ENCODE data around the gene TRMT6. TPM values are rescaled to one million over a fixed set of nuclear protein-coding genes. Genes with fewer than 3 reads are reported as not detected.

Gene TRMT6
- total and polyA plus RNA-seq, 10 of the 15 experiments (the other 5 are each of a cell fraction or from before 2014, with no cell fraction given) = 18.2 to 35.5 (median 22.6) TPM

DNA sequence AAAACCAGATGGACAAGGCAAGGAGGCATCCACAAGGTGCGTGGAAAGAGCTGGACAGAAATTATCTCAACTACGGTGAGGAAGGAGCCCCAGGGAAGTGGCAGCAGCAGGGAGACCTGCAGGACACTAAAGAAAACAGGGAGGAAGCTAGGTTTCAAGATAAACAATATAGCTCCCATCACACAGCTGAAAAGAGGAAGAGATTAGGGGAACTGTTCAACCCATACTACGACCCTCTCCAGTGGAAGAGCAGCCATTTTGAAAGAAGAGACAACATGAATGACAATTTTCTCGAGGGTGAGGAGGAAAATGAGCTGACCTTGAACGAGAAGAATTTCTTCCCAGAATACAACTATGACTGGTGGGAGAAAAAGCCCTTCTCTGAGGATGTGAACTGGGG lies 26.8 kb downstream of the TRMT6 start (continued):
- TF ChIP-seq, protein P1, sequence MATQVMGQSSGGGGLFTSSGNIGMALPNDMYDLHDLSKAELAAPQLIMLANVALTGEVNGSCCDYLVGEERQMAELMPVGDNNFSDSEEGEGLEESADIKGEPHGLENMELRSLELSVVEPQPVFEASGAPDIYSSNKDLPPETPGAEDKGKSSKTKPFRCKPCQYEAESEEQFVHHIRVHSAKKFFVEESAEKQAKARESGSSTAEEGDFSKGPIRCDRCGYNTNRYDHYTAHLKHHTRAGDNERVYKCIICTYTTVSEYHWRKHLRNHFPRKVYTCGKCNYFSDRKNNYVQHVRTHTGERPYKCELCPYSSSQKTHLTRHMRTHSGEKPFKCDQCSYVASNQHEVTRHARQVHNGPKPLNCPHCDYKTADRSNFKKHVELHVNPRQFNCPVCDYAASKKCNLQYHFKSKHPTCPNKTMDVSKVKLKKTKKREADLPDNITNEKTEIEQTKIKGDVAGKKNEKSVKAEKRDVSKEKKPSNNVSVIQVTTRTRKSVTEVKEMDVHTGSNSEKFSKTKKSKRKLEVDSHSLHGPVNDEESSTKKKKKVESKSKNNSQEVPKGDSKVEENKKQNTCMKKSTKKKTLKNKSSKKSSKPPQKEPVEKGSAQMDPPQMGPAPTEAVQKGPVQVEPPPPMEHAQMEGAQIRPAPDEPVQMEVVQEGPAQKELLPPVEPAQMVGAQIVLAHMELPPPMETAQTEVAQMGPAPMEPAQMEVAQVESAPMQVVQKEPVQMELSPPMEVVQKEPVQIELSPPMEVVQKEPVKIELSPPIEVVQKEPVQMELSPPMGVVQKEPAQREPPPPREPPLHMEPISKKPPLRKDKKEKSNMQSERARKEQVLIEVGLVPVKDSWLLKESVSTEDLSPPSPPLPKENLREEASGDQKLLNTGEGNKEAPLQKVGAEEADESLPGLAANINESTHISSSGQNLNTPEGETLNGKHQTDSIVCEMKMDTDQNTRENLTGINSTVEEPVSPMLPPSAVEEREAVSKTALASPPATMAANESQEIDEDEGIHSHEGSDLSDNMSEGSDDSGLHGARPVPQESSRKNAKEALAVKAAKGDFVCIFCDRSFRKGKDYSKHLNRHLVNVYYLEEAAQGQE (IDR thresholded peaks at IDR 0.05; ENCODE audit: low read depth, low read length) = no peak
- TF ChIP-seq ZNF274 (IDR thresholded peaks at IDR 0.05; ENCODE audit: insufficient read depth, insufficient read length) (no peak), SREBF1 (IDR thresholded peaks at IDR 0.05; ENCODE audit: low read length) (no peak), IRF4 (IDR thresholded peaks at IDR 0.05; ENCODE audit: low read depth, low read length) (no peak), SUZ12 (IDR thresholded peaks at IDR 0.05; ENCODE audit: unreplicated experiment) (no peak), KAT2A (conservative IDR thresholded peaks at IDR 0.05; ENCODE audit: control insufficient read depth, low read depth, low read length) (no peak), RB1 (IDR thresholded peaks at IDR 0.05; ENCODE audit: borderline replicate concordance) (no peak), KLF5 (IDR thresholded peaks at IDR 0.05; ENCODE audit: partially characterized antibody) (no peak)
- TF ChIP-seq, protein P2, sequence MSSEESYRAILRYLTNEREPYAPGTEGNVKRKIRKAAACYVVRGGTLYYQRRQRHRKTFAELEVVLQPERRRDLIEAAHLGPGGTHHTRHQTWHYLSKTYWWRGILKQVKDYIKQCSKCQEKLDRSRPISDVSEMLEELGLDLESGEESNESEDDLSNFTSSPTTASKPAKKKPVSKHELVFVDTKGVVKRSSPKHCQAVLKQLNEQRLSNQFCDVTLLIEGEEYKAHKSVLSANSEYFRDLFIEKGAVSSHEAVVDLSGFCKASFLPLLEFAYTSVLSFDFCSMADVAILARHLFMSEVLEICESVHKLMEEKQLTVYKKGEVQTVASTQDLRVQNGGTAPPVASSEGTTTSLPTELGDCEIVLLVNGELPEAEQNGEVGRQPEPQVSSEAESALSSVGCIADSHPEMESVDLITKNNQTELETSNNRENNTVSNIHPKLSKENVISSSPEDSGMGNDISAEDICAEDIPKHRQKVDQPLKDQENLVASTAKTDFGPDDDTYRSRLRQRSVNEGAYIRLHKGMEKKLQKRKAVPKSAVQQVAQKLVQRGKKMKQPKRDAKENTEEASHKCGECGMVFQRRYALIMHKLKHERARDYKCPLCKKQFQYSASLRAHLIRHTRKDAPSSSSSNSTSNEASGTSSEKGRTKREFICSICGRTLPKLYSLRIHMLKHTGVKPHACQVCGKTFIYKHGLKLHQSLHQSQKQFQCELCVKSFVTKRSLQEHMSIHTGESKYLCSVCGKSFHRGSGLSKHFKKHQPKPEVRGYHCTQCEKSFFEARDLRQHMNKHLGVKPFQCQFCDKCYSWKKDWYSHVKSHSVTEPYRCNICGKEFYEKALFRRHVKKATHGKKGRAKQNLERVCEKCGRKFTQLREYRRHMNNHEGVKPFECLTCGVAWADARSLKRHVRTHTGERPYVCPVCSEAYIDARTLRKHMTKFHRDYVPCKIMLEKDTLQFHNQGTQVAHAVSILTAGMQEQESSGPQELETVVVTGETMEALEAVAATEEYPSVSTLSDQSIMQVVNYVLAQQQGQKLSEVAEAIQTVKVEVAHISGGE (CRISPR knock-in tag; IDR thresholded peaks at IDR 0.05) = no peak
- TF ChIP-seq, protein P3, sequence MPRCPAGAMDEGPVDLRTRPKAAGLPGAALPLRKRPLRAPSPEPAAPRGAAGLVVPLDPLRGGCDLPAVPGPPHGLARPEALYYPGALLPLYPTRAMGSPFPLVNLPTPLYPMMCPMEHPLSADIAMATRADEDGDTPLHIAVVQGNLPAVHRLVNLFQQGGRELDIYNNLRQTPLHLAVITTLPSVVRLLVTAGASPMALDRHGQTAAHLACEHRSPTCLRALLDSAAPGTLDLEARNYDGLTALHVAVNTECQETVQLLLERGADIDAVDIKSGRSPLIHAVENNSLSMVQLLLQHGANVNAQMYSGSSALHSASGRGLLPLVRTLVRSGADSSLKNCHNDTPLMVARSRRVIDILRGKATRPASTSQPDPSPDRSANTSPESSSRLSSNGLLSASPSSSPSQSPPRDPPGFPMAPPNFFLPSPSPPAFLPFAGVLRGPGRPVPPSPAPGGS (IDR thresholded peaks at IDR 0.05; ENCODE audit: borderline replicate concordance, insufficient read depth, low read depth, low read length, poor library complexity, severe bottlenecking) = no peak
- TF ChIP-seq, protein P4, sequence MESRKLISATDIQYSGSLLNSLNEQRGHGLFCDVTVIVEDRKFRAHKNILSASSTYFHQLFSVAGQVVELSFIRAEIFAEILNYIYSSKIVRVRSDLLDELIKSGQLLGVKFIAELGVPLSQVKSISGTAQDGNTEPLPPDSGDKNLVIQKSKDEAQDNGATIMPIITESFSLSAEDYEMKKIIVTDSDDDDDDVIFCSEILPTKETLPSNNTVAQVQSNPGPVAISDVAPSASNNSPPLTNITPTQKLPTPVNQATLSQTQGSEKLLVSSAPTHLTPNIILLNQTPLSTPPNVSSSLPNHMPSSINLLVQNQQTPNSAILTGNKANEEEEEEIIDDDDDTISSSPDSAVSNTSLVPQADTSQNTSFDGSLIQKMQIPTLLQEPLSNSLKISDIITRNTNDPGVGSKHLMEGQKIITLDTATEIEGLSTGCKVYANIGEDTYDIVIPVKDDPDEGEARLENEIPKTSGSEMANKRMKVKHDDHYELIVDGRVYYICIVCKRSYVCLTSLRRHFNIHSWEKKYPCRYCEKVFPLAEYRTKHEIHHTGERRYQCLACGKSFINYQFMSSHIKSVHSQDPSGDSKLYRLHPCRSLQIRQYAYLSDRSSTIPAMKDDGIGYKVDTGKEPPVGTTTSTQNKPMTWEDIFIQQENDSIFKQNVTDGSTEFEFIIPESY (IDR thresholded peaks at IDR 0.05) = no peak
- TF ChIP-seq, protein P5, sequence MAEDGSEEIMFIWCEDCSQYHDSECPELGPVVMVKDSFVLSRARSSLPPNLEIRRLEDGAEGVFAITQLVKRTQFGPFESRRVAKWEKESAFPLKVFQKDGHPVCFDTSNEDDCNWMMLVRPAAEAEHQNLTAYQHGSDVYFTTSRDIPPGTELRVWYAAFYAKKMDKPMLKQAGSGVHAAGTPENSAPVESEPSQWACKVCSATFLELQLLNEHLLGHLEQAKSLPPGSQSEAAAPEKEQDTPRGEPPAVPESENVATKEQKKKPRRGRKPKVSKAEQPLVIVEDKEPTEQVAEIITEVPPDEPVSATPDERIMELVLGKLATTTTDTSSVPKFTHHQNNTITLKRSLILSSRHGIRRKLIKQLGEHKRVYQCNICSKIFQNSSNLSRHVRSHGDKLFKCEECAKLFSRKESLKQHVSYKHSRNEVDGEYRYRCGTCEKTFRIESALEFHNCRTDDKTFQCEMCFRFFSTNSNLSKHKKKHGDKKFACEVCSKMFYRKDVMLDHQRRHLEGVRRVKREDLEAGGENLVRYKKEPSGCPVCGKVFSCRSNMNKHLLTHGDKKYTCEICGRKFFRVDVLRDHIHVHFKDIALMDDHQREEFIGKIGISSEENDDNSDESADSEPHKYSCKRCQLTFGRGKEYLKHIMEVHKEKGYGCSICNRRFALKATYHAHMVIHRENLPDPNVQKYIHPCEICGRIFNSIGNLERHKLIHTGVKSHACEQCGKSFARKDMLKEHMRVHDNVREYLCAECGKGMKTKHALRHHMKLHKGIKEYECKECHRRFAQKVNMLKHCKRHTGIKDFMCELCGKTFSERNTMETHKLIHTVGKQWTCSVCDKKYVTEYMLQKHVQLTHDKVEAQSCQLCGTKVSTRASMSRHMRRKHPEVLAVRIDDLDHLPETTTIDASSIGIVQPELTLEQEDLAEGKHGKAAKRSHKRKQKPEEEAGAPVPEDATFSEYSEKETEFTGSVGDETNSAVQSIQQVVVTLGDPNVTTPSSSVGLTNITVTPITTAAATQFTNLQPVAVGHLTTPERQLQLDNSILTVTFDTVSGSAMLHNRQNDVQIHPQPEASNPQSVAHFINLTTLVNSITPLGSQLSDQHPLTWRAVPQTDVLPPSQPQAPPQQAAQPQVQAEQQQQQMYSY (CRISPR knock-in tag; IDR thresholded peaks at IDR 0.05) = no peak
- TF ChIP-seq, protein P6, sequence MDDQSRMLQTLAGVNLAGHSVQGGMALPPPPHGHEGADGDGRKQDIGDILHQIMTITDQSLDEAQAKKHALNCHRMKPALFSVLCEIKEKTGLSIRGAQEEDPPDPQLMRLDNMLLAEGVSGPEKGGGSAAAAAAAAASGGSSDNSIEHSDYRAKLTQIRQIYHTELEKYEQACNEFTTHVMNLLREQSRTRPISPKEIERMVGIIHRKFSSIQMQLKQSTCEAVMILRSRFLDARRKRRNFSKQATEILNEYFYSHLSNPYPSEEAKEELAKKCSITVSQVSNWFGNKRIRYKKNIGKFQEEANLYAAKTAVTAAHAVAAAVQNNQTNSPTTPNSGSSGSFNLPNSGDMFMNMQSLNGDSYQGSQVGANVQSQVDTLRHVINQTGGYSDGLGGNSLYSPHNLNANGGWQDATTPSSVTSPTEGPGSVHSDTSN (IDR thresholded peaks at IDR 0.05; ENCODE audit: insufficient replicate concordance, low read depth, low read length) = no peak

Measured in GM12878 (cell line).